T-helper 1 cell treated with Interleukin-12 subunit alpha and Interleukin-12 subunit beta and Interleukin-4 antibody, amounts not matched to agents 30 μg/mL and 1 μg/mL, for 36 hours (primary cell): ENCODE measurements around the gene SELENOO.
A peak's percentile ranks its signal among the peaks of the same experiment; 100 is the strongest.

ENCODE experiments used
- H3K27ac Mint-ChIP-seq: one replicate; pipeline ENCODE4 v1.8.0; 2021; ENCODE audit warnings: mild to moderate bottlenecking, mixed read lengths
- H3K27me3 Mint-ChIP-seq: one replicate; pipeline ENCODE4 v1.8.0; 2021; ENCODE audit warnings: low read depth, mixed read lengths
- H3K36me3 Mint-ChIP-seq: one replicate; pipeline ENCODE4 v1.8.0; 2021; ENCODE audit warnings: low read depth, mixed read lengths
- H3K4me1 Mint-ChIP-seq: one replicate; pipeline ENCODE4 v1.8.0; 2021; ENCODE audit warnings: low read depth, mixed read lengths
- H3K4me3 Mint-ChIP-seq: one replicate; pipeline ENCODE4 v1.8.0; 2021; ENCODE audit warnings: mild to moderate bottlenecking, moderate library complexity, mixed read lengths
- H3K9me3 Mint-ChIP-seq: one replicate; pipeline ENCODE4 v1.8.0; 2021; ENCODE audit warnings: mixed read lengths

The SELENOO gene

DNA sequence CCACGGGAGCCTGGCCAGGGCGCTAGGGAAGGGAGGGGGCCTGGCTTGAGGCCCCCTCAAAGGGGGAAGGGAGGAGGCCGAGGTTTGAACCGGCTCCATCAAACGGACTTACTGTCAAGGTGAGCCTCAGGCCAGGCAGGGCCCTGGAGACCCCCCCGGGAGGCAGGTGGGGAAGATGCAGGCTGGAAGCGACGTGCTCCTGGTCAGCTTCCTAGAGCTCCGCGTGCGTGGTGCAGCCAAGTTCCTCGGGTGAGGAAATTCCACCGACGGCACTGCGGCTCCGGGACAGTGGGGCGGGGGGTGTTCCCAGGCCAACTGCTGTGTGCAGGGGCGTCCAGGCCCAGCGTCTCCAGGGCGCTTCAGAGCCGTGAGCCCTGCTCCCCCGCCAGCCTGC is 22.3 kb upstream of the SELENOO start:
- Mint-ChIP-seq H3K4me1 (no peaks in the 10 kb centered on the region), H3K9me3 (no peaks in the 10 kb centered on the region), H3K27me3 (peaks cover 4% of the 10 kb centered on the region), H3K27ac (no peak overlapping the region), H3K36me3 (no peaks in the 10 kb centered on the region), H3K4me3 (no peak overlapping the region)

DNA sequence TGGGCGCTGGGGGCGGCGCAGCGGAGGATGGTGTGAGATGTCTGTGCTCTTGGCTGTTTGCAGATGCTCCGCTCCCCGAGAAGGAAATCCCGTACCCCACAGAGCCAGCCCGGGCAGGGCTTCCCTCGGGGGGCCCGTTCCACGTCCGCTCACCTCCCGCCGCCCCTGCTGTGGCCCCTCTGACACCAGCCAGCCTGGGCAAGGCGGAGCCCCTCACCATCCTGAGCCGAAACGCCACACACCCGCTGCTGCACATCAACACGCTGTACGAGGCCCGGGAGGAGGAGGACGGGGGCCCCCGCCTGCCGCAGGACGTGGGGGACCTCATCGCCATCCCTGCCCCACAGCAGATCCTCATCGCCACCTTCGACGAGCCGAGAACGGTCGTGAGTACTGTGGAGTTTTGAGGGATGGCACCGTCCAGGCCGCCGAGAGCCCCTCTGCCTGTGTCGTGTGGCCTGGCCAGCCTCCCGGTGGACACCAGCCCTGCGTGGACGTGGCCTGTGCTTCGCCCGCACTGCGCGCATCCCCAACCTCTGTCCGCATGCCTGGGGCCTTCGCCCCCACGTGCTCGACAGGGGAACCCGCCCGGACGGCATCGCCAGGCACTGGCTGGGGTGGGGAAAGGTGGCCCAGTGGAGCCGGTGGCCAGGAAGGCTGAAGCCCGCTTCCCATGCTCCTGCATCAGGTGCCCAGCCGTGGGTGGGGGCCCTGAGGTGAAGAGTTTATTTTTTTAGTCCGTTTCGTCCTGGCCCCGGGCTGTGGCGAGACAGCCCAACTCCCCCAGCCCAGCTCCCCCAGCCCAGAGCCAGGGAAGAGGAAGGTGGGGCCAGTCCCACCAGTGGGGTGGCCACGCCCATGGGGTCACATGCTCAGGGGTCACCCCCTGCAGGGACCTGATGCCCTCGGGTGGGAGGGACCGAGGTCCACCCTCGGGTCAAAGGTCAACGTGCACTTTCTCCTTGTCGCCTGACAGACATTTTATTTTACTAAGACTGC is 21.6 kb upstream of the SELENOO start:
- Mint-ChIP-seq H3K9me3 (no peaks in the 10 kb centered on the region), H3K27ac (no peak overlapping the region), H3K4me3 (no peak overlapping the region), H3K27me3 (no peaks in the 10 kb centered on the region), H3K36me3 (no peaks in the 10 kb centered on the region), H3K4me1 (no peaks in the 10 kb centered on the region)

DNA sequence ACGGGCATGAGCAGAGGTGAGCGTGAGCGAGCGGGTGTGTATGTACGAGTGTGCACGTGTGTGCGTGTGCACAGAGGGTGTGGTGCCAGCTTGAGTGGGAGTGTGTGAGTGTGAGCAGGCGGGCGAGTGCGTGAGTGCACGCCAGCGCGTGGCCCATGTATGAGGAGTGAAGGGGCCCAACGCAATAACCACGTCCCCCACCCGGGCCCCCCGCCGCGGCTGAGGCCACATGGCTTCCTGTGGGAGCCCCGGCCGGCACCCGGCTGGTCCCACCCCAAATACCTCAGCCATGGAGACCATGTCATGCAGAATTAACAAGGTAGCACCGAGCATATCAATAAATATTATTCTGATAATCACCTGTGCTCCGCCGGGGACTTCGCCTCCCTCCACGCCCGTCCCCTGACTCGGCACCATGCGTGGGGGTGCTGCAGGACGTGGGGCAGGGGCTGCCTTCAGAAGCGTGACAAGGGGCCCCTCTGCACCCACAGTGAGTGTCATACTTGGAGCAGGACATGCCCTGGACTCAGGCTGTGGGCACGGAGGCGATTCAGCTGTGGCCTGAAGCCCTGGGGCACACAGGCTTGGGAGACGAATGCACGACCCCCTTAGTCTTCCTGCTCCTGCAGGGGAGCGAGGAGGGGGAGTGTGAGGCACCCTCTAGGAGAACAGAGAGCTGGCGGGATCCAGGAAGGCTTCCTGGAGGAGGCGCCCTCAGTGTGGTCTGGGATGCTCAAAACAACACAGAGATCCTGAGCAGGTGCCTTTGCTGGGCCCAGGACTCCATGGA is 20.7 kb upstream of the SELENOO start:
- Mint-ChIP-seq H3K36me3 (no peaks in the 10 kb centered on the region), H3K27ac (no peak overlapping the region), H3K27me3 (no peaks in the 10 kb centered on the region), H3K4me1 (no peaks in the 10 kb centered on the region), H3K9me3 (no peaks in the 10 kb centered on the region), H3K4me3 (no peak overlapping the region)

DNA sequence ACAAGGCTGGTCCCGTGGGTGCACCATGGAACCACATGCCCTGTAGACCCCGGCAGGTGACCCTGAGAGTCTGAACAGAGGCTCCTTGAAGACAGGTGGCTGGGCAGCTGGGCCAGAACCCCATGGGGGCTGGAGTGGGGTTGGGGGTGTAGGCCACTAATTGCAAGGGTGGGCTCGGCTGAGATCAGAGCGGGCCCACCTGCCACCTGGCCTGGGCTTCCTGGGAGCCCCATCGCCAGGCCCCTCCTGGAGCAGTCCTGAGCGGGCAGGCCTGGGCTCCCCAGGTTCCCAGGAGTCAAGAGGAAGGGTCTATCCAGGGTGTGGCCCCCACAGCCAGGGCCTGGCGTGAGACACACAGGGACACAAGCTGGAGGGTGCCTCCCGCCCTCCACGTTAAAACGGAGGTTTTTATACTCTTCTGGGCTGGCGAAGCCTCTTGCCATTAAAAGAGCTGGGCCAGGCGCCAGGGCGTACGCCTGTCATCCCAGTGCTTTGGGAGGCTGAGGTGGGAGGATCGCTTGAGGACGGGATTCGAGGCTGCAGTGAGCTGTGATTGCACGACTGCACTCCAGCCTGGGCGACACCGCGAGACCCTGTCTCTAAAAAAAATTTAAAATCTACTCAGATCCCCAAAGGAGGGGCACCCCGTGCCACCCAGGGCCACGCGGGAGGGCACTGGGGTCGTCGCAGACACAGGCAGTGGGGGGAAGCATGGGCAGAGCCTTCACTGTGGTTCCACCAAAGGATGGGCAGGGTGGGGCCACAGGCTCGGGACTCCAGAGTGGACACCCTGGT is 19.9 kb upstream of the SELENOO start:
- H3K36me3 Mint-ChIP-seq = no peaks in the 10 kb centered on the region
- H3K27ac Mint-ChIP-seq = no peak overlapping the region
- H3K27me3 Mint-ChIP-seq = no peaks in the 10 kb centered on the region
- H3K4me3 Mint-ChIP-seq = no peak overlapping the region
- H3K4me1 Mint-ChIP-seq = peaks cover 2% of the 10 kb centered on the region
- no peaks in the 10 kb centered on the region for H3K9me3 Mint-ChIP-seq

DNA sequence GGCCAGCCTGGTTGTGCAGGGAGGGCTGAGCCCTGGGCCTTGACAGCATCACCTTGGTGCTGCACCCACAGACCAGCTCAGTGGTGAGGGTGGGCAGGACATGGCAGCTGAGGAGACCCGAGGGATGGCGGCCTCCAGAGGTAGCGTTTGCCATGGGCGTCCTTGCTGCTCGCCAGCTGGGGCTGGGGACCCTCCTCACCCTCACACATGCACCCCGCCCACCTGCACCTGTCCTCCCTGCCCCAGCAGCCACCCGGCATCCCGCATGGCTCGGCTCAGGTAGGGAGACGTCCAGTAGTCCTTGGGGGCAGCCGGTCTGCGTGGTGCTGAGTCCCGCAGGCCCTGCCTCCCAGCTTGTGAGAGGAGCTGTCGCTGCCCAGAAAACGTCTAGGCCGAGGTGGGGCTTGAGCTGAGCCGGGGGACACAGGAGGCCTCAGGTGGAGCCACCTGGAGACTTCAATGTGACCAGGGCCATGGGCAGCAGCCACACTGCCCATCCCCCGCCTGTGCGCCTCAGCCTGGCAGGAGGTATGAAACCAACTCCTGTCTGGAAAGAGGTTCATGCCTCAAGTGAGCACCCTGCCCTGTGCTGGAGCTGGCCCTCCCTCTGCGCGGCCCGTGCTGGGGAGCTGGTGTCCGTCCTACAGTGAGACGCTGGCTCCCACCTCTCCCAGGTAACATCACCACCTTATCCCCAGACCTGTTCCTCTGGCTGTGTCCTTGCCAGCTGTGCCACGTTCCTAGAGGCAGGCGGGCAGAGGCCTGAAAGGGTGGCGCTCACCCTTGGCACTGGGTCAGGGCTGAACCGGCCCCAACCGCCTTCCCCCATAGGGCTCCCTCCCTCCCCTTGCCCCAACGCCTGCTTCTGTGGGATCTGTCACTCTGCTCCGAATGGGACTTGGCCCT is 18.4 kb upstream of the SELENOO start:
- peaks cover 4% of the 10 kb centered on the region for H3K36me3 Mint-ChIP-seq
- no peaks in the 10 kb centered on the region for H3K27me3 Mint-ChIP-seq
- no peak overlapping the region for H3K27ac Mint-ChIP-seq
- H3K9me3 Mint-ChIP-seq = no peaks in the 10 kb centered on the region
- peaks cover 7% of the 10 kb centered on the region for H3K4me1 Mint-ChIP-seq
- H3K4me3 Mint-ChIP-seq = no peak overlapping the region

DNA sequence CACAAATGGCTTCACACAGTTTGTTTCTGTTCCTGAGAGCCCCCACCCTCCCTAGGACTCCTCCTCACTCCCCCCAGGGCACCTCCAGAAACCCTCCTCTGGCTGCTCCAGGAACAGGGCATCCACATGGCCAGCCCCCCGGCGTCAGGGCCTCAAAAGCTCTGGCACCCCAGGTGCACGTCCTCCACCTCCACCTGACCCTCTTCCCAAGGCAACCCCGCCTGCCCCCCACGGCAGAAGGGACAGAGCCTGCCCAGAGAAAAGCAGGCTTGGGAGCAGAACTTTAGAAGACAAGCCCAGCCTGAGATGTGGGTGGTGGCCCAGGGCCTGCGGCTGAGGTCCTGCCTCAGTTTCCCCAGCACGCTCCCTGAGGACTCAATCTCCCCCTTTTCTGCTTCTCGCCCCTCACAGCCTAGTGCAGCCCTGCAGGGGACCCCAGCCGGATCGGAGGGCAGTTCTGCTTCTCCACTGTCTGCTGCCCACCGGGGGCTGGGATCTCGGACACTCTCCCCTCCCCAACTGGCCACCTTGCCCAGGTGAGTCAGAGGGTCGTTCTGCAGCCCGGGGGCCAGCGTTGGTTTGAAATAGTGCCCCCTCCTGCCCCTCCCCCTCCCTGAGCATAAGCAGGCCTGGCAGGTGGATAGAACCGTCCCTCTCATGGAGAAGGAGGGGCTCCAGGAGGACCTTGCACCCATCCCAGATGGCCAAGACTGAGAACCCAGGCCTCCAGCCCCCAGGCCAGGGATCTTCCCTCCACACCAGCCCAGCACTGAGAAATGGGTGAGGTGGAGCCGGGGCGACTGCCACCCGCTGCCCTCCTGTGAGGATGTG is 17.5 kb upstream of the SELENOO start:
- peaks cover 6% of the 10 kb centered on the region for H3K36me3 Mint-ChIP-seq
- no peak overlapping the region for H3K27ac Mint-ChIP-seq
- H3K27me3 Mint-ChIP-seq = no peaks in the 10 kb centered on the region
- H3K9me3 Mint-ChIP-seq = no peaks in the 10 kb centered on the region
- peaks cover 8% of the 10 kb centered on the region for H3K4me1 Mint-ChIP-seq
- no peak overlapping the region for H3K4me3 Mint-ChIP-seq

DNA sequence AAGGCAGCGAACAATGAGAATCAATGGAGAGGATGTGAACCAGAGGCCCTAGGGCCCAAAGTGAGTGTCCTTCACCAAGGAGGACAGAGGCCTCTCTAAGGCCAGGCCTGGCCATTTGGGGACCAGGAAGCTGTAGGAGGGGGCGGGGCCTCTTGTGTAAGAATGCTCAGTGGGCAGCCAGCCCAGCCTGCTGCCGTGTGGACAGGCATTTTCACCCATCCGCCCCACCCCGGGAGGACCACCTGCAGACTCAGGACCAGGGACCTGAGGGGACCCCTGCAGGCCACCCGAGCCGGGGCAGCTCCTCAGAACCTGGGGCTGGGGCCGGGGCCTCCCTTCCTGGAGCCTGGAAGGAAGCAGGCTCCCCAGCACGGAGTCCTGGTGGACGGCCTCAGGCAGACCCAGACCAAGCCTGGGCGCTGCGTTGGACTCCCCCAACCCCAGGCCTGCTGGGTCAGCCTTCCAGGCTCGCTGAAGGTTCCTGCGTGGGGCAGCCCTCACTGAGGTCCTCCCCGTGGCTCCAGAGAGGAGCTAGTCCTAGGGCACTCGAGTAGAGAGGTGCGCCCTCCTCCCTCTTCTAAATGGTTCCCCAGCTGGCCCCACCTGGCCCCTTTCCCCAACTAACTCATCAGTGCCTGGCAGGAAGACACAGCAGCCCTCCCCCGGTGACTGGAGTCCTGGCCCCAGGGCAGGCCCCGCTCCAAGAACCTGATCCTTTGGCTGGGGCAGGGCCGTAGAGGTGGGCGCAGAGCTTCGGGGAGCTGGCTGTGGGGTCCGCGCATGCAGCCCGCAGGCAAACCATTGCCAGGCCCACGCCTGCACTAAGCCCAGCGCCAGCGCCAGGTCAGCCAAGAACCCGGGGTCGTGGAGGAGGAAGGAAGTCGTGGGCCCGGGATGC is 16.6 kb upstream of the SELENOO start:
- no peaks in the 10 kb centered on the region for H3K27me3 Mint-ChIP-seq
- no peaks in the 10 kb centered on the region for H3K9me3 Mint-ChIP-seq
- H3K36me3 Mint-ChIP-seq = peaks cover 6% of the 10 kb centered on the region
- peak overlapping the region; percentile 55 for H3K27ac Mint-ChIP-seq
- peak overlapping the region; percentile 25 for H3K4me3 Mint-ChIP-seq
- peaks cover 13% of the 10 kb centered on the region for H3K4me1 Mint-ChIP-seq

DNA sequence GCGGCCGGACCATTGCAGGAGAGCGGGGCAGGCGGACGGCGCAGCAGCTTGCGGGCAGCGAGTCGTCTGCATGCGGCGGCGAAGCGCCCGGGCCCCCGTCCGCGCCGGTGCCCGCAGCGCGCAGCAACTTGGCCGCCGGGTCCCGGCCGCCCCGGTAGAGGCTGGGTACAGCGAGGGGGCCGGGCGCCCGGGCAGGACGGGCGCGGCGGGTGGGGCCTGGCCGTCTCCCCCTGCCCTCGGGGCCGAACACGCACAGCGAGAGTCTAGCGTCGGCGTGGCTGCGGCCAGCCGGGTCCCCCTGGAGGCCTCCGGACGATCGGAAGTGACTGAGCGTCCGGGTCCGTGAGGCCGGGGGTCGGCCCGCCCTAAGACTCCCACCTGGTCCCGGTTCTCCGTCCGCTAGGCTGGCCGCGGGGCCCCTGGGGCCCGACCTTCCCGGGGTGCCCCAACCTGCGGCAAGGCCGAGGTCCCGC is 15.9 kb upstream of the SELENOO start:
- no peak overlapping the region for H3K27ac Mint-ChIP-seq
- peaks cover 6% of the 10 kb centered on the region for H3K36me3 Mint-ChIP-seq
- peaks cover 19% of the 10 kb centered on the region for H3K4me1 Mint-ChIP-seq
- H3K27me3 Mint-ChIP-seq = no peaks in the 10 kb centered on the region
- no peaks in the 10 kb centered on the region for H3K9me3 Mint-ChIP-seq
- no peak overlapping the region for H3K4me3 Mint-ChIP-seq

DNA sequence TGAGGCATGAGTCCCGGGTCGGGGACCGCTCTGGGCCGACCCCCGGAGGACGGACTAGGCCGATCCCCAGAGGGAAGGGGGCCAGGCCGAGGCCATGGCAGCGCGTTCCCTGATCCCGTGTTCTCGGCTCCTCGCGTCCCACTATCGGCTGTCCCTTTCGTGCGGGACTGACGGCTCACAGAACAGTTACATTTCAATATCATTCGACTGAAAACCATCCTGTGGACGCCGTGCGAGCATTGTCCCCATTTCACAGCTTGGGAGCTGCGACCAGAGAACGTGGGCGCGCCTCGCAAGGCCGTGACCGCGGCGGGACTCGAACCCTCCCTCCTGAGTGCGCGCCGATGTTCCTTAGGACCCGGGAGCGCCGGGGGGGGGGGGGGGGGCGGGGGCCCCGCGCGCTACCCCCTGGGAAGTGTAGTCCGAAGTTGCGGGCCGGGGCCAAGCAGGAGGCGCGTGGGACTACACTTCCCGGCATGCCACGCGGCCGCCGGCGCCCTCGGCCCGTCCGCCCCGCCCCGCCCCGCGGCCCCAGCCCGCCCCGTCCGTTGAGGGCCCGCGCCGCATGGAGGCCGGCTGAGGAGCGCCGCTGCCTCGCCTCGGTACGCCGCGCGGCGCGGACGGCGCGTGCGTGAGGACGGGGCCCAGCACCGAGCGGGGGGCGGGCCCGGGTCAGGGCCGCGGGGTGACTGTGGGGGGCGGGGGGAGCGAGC is 15.3 kb upstream of the SELENOO start, which contains the start of gene TRABD:
TRABD (plus strand) TSS at position 539 of the 713 bp plus-strand sequence. CDS start 7,148 bp downstream, outside the sequence.
- H3K4me1 Mint-ChIP-seq = peaks cover 19% of the 10 kb centered on the region
- H3K27ac Mint-ChIP-seq = peak within 1 kb of the TSS; percentile 94
- H3K4me3 Mint-ChIP-seq = peak within 1 kb of the TSS; percentile 95
- H3K27me3 Mint-ChIP-seq = no peaks in the 10 kb centered on the region
- H3K9me3 Mint-ChIP-seq = no peaks in the 10 kb centered on the region
- peaks cover 6% of the 10 kb centered on the region for H3K36me3 Mint-ChIP-seq

DNA sequence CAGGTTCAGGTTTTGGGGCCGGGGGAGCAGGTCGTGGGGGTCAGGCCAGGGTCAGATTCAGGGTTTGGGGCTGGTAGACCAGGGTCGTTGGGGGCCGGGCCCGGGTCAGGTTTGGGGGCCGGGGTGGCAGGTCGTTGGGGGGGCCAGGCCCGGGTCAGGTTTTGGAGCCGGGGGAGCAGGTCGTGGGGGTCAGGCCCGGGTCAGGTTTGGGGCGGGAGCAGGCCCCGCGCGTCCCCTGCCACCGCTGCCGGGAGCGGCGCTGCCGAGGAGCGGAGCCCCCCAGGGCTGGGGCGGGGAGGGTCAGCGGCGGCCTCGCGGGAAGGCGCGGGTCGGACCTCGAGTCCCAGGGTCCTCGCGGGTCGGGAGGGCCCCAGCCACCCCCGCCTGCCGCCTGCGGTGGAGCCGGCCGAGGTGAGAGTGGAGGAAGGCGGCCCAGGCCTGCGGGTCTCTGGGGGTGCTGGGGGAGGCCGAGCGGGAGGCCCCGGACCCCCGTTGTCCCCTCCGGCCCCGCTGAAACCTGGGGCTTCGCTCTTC is 14.6 kb upstream of the SELENOO start:
- H3K4me3 Mint-ChIP-seq = peak overlapping the region; percentile 95
- H3K27ac Mint-ChIP-seq = peak overlapping the region; percentile 94
- H3K9me3 Mint-ChIP-seq = no peaks in the 10 kb centered on the region
- H3K4me1 Mint-ChIP-seq = peaks cover 21% of the 10 kb centered on the region
- H3K27me3 Mint-ChIP-seq = no peaks in the 10 kb centered on the region
- H3K36me3 Mint-ChIP-seq = peaks cover 7% of the 10 kb centered on the region

DNA sequence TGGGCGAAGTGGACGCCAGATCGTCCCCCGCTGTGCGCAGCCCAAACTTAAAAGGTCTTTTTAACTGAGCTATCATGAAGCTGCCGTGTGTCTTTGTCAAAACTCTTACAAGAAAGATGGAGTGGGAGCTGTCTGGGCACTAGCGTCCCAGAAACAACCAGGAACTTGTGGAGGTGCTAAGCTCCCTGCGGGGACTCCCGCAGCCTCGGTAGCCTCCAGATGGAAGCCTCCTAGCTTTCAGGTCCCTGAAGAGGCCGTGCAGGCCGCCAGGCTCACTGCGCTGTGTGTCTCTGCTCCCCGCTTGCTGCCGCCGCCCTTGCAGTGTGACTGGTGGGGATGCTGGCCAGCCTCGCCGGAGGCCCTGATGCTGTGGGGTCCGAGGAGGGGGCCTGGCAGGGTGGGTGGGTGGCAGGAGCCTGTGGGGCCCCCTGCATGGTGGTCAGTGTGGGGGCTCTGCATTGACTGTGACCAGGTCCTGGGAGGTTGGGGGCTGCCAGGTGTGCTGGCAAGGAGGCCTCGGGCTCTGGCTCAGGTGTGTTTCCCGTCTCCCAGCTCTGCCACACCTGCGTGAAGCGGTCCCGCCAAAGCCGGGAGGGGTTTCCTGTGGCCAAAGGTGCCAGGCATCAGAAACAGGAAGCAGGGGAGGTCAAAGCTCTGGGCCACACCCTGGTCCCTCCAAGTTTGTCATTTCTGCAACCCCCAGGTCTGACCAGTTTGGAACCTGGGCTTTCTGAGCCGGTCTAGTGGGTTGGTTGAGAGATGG is 13.9 kb upstream of the SELENOO start:
- no peaks in the 10 kb centered on the region for H3K27me3 Mint-ChIP-seq

More for the DNA sequence above, 13.9 kb upstream of the SELENOO start:
- Mint-ChIP-seq H3K4me1 (peaks cover 26% of the 10 kb centered on the region), H3K4me3 (peak overlapping the region; percentile 95), H3K36me3 (peaks cover 11% of the 10 kb centered on the region), H3K27ac (peak overlapping the region; percentile 94), H3K9me3 (no peaks in the 10 kb centered on the region)
